ENCODE data around the gene STOML2. TPM values are rescaled to one million over a fixed set of nuclear protein-coding genes. Genes with fewer than 3 reads are reported as not detected.
A peak's percentile ranks its signal among the peaks of the same experiment; 100 is the strongest.

STOML2 gene
- total RNA-seq, 6 experiments from 2014 or later, result 59.8 to 102 (median 69.3) TPM

DNA sequence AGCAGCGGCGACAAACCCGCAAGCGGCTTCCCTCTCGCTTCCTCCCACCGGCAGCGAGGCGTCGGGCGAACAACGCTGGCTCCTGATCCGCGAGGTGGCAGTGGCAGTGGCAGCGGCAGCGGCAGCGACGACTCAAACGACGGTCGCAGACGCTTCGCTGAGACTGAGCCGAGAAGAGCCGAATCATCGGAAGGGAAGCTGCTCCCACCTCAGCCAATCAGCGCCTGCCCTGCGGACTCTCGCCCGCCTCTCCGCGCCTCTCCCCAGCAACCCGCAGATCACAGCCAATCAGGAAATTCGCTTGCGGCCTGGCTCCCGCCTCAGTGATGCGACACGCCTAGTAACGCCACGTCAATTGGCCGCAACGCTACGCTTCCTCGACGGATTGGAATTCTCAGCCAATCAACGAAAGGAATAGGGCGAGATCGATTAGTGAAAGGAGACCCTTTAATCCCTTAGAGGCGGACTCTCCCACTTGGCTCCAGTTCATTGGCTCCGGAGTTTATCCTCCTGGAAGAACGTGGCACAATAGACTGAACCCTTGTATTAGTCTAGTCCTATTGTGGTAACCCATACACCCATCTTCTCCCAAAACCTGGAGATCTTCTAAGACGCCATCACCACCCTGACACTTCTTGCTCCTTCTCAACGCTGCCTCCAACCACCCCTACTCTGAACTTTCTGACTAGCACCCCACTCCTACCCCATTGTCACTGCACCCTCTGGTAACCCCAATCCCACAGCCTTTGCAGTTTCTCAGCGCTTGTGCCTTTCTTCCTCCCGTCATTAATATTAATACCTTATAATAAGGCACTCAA, 30.3 kb downstream of the STOML2 start, which contains the start of gene VCP:
Gene VCP, minus strand, starts transcription at position 165 of the 818 bp plus-strand sequence. CDS start 272 bp downstream, outside the sequence.
- Histone ChIP-seq H3K27me3 (no peaks in the 10 kb centered on the region), H3K27ac (peak within 1 kb of the TSS; percentile 97 to 99 (median 98)), H3K4me1 (peaks cover 0 to 33% (median 12%) of the 10 kb centered on the region in 4 donors), H3K4me3 (peak within 1 kb of the TSS; percentile 76 to 100 (median 93)), H3K9me3 (no peaks in the 10 kb centered on the region), H3K36me3 (peaks cover 0 to 15% (median 3%) of the 10 kb centered on the region in 4 donors)
- ATAC-seq (peak; percentile 90 to 95 (median 94)), DNase-seq (peak; percentile 98 to 99 (median 99))
- whole genome bisulfite sequencing (ENCODE audit: insufficient coverage, low coverage, low lambda C conversion rate, missing lambda C conversion rate), result 12% methylated on average over 20 of the region's 54 CpGs
- TF ChIP-seq, protein P1, sequence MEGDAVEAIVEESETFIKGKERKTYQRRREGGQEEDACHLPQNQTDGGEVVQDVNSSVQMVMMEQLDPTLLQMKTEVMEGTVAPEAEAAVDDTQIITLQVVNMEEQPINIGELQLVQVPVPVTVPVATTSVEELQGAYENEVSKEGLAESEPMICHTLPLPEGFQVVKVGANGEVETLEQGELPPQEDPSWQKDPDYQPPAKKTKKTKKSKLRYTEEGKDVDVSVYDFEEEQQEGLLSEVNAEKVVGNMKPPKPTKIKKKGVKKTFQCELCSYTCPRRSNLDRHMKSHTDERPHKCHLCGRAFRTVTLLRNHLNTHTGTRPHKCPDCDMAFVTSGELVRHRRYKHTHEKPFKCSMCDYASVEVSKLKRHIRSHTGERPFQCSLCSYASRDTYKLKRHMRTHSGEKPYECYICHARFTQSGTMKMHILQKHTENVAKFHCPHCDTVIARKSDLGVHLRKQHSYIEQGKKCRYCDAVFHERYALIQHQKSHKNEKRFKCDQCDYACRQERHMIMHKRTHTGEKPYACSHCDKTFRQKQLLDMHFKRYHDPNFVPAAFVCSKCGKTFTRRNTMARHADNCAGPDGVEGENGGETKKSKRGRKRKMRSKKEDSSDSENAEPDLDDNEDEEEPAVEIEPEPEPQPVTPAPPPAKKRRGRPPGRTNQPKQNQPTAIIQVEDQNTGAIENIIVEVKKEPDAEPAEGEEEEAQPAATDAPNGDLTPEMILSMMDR (IDR thresholded peaks at IDR 0.05), result no peak
- TF ChIP-seq POLR2A (IDR thresholded peaks at IDR 0.05), result peak; percentile 94
- intact Hi-C loops (cut with DNase I), result no loop called here

DNA sequence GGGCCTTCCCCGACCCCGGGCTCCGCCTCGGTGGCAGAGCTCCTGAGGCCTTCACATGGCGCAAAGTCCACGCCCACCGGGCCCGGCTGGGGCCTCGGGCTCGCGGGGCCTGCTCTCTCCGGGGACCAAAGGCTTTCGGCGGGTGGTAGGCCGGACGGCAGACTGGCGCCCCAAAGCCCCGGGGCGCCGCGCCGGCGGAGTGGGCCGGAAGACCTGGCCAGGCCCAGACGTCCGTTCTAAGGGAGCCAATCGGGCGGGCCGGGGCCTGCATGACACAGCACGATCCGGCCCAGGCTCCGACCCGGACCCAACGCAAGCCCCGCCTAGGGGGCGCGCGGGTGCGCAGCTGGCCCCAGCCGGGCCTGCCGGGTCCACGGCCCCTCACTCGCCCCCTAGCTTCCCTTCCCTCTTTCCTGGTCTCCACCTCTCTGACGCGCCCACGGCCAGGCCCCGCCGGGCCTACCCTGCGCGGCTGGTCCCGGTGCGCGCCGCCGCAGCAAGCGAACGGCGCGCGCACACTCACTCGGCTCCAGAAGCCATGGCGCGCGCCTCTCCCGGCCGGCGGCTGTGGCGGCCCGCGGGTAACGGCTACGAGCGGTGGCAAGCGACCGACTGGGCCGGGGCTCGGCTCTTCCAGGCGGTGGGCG, 31.0 kb downstream of the STOML2 start:
- WGBS (ENCODE audit: insufficient coverage, low coverage, low lambda C conversion rate, missing lambda C conversion rate), result no CpG with 5 or more reads among the region's 79 CpGs
- H3K4me1 ChIP-seq, result peaks cover 0 to 33% (median 12%) of the 10 kb centered on the region in 4 donors
- peak overlapping the region; percentile 76 to 100 (median 93) for H3K4me3 ChIP-seq
- no peaks in the 10 kb centered on the region for H3K9me3 ChIP-seq
- H3K27me3 ChIP-seq, result no peaks in the 10 kb centered on the region
- ATAC-seq (peak; percentile 70 to 82 (median 76)), DNase-seq (peak; percentile 88 to 91 (median 90))
- peaks cover 2 to 23% (median 11%) of the 10 kb centered on the region in 4 donors for H3K36me3 ChIP-seq
- peak overlapping the region; percentile 97 to 99 (median 98) for H3K27ac ChIP-seq
- intact Hi-C loops (cut with DNase I), result no loop called here
- TF ChIP-seq POLR2A (IDR thresholded peaks at IDR 0.05), result no peak
- TF ChIP-seq, protein P1 (IDR thresholded peaks at IDR 0.05), result peak; percentile 15 to 47 (median 42)

DNA sequence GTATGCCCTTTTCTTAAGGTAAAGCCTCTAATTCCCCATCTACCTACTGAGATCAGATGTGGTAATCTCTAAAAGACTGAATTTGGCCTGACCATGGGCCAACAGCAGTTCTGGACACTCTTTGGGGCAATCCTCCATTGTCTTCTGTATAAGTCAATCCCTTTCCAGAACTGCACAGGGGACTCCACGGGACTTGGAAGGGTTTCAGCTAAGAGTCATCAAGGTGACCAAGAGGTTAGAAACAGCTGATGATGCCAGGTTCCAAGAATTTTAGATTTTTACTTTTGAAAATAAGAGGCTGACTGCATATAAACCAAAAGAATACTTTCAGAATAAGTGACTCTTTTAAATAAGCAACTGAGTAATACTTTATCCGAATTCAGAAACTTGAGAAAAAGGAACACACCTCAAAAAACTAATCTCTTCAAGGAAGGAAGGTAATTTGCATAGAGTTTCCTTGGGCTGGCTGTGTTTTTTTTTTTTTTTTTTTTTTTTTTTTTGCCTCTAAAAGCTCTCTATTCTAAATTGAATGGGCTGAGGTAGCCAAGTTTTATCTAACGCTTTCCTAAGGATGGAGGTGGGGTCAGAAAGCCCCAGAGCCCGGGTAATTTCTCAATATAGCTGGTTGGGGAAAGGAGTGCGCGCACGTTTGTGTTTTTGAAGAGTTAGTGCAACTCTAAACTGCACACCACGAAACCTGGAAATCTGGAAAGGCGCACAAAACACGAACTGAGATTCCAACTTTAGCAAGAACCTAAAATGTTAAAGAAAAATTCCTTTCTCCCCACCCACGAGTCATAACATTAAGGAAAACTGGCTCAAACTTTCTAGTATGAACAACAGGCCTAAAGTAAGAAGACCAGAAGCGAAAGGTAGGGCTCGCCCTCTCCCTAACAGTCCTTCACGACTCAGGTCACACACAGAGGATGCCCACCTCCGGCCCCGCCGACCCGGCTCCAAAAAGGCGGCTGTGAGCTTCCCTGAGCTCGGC, 31.8 kb downstream of the STOML2 start:
- Histone ChIP-seq H3K27me3 (no peaks in the 10 kb centered on the region), H3K36me3 (peaks cover 5 to 31% (median 15%) of the 10 kb centered on the region in 4 donors), H3K4me1 (peaks cover 0 to 33% (median 12%) of the 10 kb centered on the region in 4 donors), H3K27ac (peak overlapping the region; percentile 97 to 99 (median 98)), H3K9me3 (no peaks in the 10 kb centered on the region), H3K4me3 (peak overlapping the region; percentile 76 to 100 (median 93))
- under 1% methylated on average over 14 of the region's 20 CpGs for WGBS (ENCODE audit: insufficient coverage, low coverage, low lambda C conversion rate, missing lambda C conversion rate)
- ATAC-seq, result peak in 1 of 4 donors; percentile 6
- intact Hi-C loops (cut with DNase I), result no loop called here
- no peak for DNase-seq
- TF ChIP-seq POLR2A (IDR thresholded peaks at IDR 0.05), result no peak
- TF ChIP-seq, protein P1 (IDR thresholded peaks at IDR 0.05), result no peak

DNA sequence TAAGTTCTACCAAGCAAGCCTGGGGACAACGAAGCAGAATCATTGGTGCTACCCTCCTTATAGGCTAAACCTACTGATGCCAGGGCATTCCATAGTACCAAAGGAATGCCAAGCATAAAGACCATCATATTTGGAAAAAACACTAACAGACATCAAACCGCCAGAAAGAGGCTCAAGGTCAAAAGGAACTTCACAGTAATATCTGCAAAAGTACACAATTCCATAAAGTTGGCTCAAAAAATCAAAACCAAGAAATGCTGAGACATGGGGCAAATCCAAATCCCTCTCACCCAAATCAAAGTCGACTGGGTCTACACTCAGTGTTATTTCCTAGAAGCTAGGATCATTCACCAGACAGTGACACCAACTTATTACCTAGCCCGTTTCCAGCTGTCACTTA, 33.9 kb downstream of the STOML2 start:
- intact Hi-C loops (cut with DNase I), result no loop called here
- no peak overlapping the region for H3K27ac ChIP-seq
- 60% methylated on average over 4 of the region's 4 CpGs for WGBS (ENCODE audit: insufficient coverage, low coverage, low lambda C conversion rate, missing lambda C conversion rate)
- H3K36me3 ChIP-seq, result peaks cover 5 to 52% (median 34%) of the 10 kb centered on the region in 4 donors
- DNase-seq, result no peak
- H3K27me3 ChIP-seq, result no peaks in the 10 kb centered on the region
- no peak for TF ChIP-seq POLR2A (IDR thresholded peaks at IDR 0.05)
- H3K9me3 ChIP-seq, result no peaks in the 10 kb centered on the region
- H3K4me3 ChIP-seq, result no peak overlapping the region
- no peak for ATAC-seq
- H3K4me1 ChIP-seq, result peaks cover 0 to 33% (median 12%) of the 10 kb centered on the region in 4 donors

Measured in right lobe of liver (tissue), 6 donors.